Muscle of back (tissue), 11 donors: ENCODE measurements around the gene NCOR1. TPM values are rescaled to one million over a fixed set of nuclear protein-coding genes. Genes with fewer than 3 reads are reported as not detected.

Source experiments
- DNase-seq, 3 donors: peaks; one replicate each; pipeline versions ENCODE4 v3.0.0 to v3.0.0-alpha.2; 2013
- polyA plus RNA-seq, 10 donors: library from polyadenylated mRNA; unstranded; fragments of 120-200 nt; gene quantifications; one replicate each; pipeline ENCODE4 v1.2.1, GENCODE V29; 2013; ENCODE audit not compliant: insufficient read length in 10 of 10

NCOR1 gene
- polyA plus RNA-seq, 10 donors = 49.3 to 76.5 (median 58.8) TPM

DNA sequence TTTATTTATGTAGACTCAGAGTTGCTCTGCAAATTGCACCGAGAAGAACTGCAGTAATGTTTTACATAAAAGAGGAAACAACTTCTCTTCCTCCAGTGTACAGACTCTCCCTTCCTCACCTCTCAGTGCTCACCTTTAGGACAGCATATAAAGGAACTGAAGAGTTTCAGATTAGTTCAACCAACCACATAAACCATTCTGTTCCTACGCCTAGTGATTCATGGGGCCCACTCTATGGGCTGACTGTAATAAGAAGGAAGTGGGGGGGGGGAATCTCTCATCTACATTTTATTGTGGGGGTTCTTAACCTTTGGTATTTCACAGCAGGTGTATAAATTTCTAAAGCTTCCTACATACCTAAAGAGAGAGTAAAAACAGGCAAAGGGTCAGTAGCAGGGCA, 234.1 kb downstream of the NCOR1 start:
- DNase-seq = no peak

Other genes starting within 250 kb of the NCOR1 start
- gene ZSWIM7, start 215.8 kb downstream of the NCOR1 start, polyA plus RNA-seq = 10 to 100 TPM; 28.6 to 47.8 (median 37.2) TPM
- gene TTC19, start 215.7 kb downstream of the NCOR1 start, polyA plus RNA-seq = 10 to 100 TPM; 17.4 to 30.7 (median 25.5) TPM
- gene PIGL, start 1.7 kb upstream of the NCOR1 start, polyA plus RNA-seq = 10 to 100 TPM; 11.4 to 28.1 (median 14.2) TPM
- gene CENPV, start 137.9 kb upstream of the NCOR1 start, polyA plus RNA-seq = 10 to 100 TPM; 30.1 to 43.9 (median 35.4) TPM
- gene UBB, start 165.6 kb upstream of the NCOR1 start, polyA plus RNA-seq = 1,000 to 10,000 TPM; 1,268 to 1,908 (median 1,503) TPM
- 1 to 10 TPM; 3.9 to 7.2 (median 5.8) TPM for gene TRPV2, start 200.0 kb upstream of the NCOR1 start, polyA plus RNA-seq